ENCODE results near the gene LRRC4. TPM values are rescaled to one million over a fixed set of nuclear protein-coding genes. Genes with fewer than 3 reads are reported as not detected.

LRRC4 gene
- total and polyA plus RNA-seq, 4 donors, result 4.7 to 14.6 (median 6.9) TPM

DNA sequence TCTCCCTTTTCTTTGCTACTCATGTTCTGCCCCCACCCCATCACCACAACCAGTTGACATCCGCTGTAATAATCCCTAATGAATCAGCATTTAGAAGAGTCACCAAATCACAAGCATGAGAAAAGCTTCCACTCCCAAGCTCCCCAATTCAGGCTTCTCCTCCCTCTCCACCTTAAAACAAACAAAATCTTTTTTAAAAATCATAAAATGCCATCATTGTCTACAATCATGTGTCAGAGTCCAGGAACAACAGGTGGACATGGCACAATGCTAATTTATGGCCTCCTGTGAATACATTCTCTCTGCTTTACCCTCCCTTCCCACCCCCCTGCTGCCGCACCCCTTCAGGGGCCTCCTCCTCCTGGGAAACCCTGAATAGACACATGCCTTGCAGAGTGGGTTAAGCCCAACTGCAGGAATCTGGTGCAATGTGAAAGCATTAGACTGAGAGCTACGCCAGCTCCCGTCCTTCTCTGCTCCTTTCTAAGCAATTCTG, 3.7 kb downstream of the LRRC4 start:
- ATAC-seq (ENCODE audit: insufficient read depth, low FRiP score) (no peak), DNase-seq (peak in 2 of 3 donors; percentile 21 to 44)
- H3K27ac ChIP-seq (ENCODE audit: low read depth in 1 of 2, low read length in 1 of 2), result no peak overlapping the region
- H3K4me1 ChIP-seq (ENCODE audit: control insufficient read depth in 5 of 5, insufficient read depth in 5 of 5, low read length in 5 of 5), result peaks cover 3 to 35% (median 7%) of the 10 kb centered on the region in 5 donors
- H3K36me3 ChIP-seq (ENCODE audit: control insufficient read depth in 4 of 4, insufficient read depth in 4 of 4, low read length in 4 of 4), result peaks cover 0 to 9% (median 5%) of the 10 kb centered on the region in 4 donors
- 52 to 53% methylated on average over 4 of the region's 4 CpGs for WGBS, 2 donors
- H3K4me3 ChIP-seq, result peak overlapping the region; percentile 14
- H3K9me3 ChIP-seq (ENCODE audit: control insufficient read depth in 4 of 4, insufficient read depth in 3 of 4, low read length in 3 of 4), result peaks cover 0 to 4% (median 0%) of the 10 kb centered on the region in 4 donors
- H3K27me3 ChIP-seq (ENCODE audit: control insufficient read depth in 3 of 3, insufficient read depth in 3 of 3, low read length in 2 of 3), result no peaks in the 10 kb centered on the region
- no peak overlapping the region for H3K9ac ChIP-seq (ENCODE audit: insufficient read depth in 1 of 2, low read length in 2 of 2)
- no peak for TF ChIP-seq CTCF (IDR thresholded peaks at IDR 0.05; ENCODE audit: control extremely low read depth, extremely low read depth)

GRCh38 chr7:128026551-128026950, 4.7 kb downstream of the LRRC4 start:
- Histone ChIP-seq H3K36me3 (ENCODE audit: control insufficient read depth in 4 of 4, insufficient read depth in 4 of 4, low read length in 4 of 4) (peaks cover 0 to 9% (median 5%) of the 10 kb centered on the region in 4 donors), H3K27ac (ENCODE audit: low read depth in 1 of 2, low read length in 1 of 2) (no peak overlapping the region), H3K27me3 (ENCODE audit: control insufficient read depth in 3 of 3, insufficient read depth in 3 of 3, low read length in 2 of 3) (no peaks in the 10 kb centered on the region), H3K4me3 (no peak overlapping the region), H3K9ac (ENCODE audit: insufficient read depth in 1 of 2, low read length in 2 of 2) (no peak overlapping the region), H3K9me3 (ENCODE audit: control insufficient read depth in 4 of 4, insufficient read depth in 3 of 4, low read length in 3 of 4) (peaks cover 0 to 4% (median 0%) of the 10 kb centered on the region in 4 donors), H3K4me1 (ENCODE audit: control insufficient read depth in 5 of 5, insufficient read depth in 5 of 5, low read length in 5 of 5) (peaks cover 3 to 31% (median 7%) of the 10 kb centered on the region in 5 donors)
- ATAC-seq (ENCODE audit: insufficient read depth, low FRiP score), result no peak
- no peak for TF ChIP-seq CTCF (IDR thresholded peaks at IDR 0.05; ENCODE audit: control extremely low read depth, extremely low read depth)
- DNase-seq, result no peak
- 49 to 62% methylated on average over 2 of the region's 2 CpGs for WGBS, 2 donors

DNA sequence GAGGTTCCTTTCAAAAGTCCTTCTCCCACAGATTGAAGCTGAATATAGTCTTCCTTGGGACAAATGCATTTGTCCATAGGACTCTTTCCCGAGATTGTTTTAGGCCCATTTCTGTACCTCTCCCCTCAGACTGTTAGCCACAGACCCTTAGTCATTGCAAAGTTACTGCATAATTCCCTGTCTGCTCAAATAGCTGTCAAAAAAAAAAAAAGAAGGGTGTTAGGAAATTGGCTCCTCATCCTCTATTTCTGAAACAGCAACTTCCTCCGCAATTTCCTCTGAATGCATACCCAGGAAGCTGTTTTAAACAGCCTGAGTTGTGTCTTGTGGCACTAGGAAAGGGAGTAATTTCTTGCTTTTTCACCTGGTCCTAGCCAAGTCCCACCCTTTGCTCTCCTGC, 5.4 kb downstream of the LRRC4 start:
- H3K36me3 ChIP-seq (ENCODE audit: control insufficient read depth in 4 of 4, insufficient read depth in 4 of 4, low read length in 4 of 4), result peaks cover 0 to 10% (median 8%) of the 10 kb centered on the region in 4 donors
- no peaks in the 10 kb centered on the region for H3K27me3 ChIP-seq (ENCODE audit: control insufficient read depth in 3 of 3, insufficient read depth in 3 of 3, low read length in 2 of 3)
- WGBS, 2 donors, result 17 to 56% methylated on average over 2 of the region's 2 CpGs
- no peak for TF ChIP-seq CTCF (IDR thresholded peaks at IDR 0.05; ENCODE audit: control extremely low read depth, extremely low read depth)
- H3K4me1 ChIP-seq (ENCODE audit: control insufficient read depth in 5 of 5, insufficient read depth in 5 of 5, low read length in 5 of 5), result peaks cover 3 to 34% (median 7%) of the 10 kb centered on the region in 5 donors
- no peak for ATAC-seq (ENCODE audit: insufficient read depth, low FRiP score)
- H3K27ac ChIP-seq (ENCODE audit: low read depth in 1 of 2, low read length in 1 of 2), result no peak overlapping the region
- H3K9me3 ChIP-seq (ENCODE audit: control insufficient read depth in 4 of 4, insufficient read depth in 3 of 4, low read length in 3 of 4), result peaks cover 0 to 4% (median 0%) of the 10 kb centered on the region in 4 donors
- no peak overlapping the region for H3K9ac ChIP-seq (ENCODE audit: insufficient read depth in 1 of 2, low read length in 2 of 2)
- H3K4me3 ChIP-seq, result no peak overlapping the region
- no peak for DNase-seq

DNA sequence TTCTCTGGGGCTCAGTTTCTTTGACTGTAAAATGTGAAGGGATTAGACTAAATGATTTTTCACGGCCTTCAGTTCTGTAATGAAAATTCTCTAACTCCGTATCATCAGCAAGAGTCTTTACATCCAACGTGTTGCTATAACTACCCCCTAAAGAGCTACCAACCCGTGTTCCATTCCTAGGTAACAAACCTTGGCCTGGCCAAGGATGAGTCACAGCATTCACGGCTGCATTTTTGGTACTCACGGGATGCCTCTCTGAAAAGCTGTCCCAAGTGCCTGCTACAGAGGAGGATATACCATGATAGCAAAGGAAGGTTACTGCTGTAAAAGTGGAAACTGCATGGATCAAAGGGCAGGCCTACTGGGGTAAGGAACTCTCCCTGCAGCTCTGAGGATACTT, 5.9 kb downstream of the LRRC4 start:
- Histone ChIP-seq H3K36me3 (ENCODE audit: control insufficient read depth in 4 of 4, insufficient read depth in 4 of 4, low read length in 4 of 4) (peaks cover 0 to 13% (median 10%) of the 10 kb centered on the region in 4 donors), H3K9me3 (ENCODE audit: control insufficient read depth in 4 of 4, insufficient read depth in 3 of 4, low read length in 3 of 4) (peaks cover 0 to 4% (median 0%) of the 10 kb centered on the region in 4 donors), H3K9ac (ENCODE audit: insufficient read depth in 1 of 2, low read length in 2 of 2) (no peak overlapping the region), H3K4me3 (no peak overlapping the region), H3K27me3 (ENCODE audit: control insufficient read depth in 3 of 3, insufficient read depth in 3 of 3, low read length in 2 of 3) (no peaks in the 10 kb centered on the region), H3K4me1 (ENCODE audit: control insufficient read depth in 5 of 5, insufficient read depth in 5 of 5, low read length in 5 of 5) (peaks cover 1 to 30% (median 7%) of the 10 kb centered on the region in 5 donors), H3K27ac (ENCODE audit: low read depth in 1 of 2, low read length in 1 of 2) (peak overlapping the region in 1 of 2 donors; percentile 23)
- no peak for TF ChIP-seq CTCF (IDR thresholded peaks at IDR 0.05; ENCODE audit: control extremely low read depth, extremely low read depth)
- WGBS, 2 donors, result 81 to 88% methylated on average over 6 of the region's 6 CpGs
- ATAC-seq (ENCODE audit: insufficient read depth, low FRiP score), result no peak
- no peak for DNase-seq
